ENCODE data around the gene PCDHB16. TPM values are rescaled to one million over a fixed set of nuclear protein-coding genes. Genes with fewer than 3 reads are reported as not detected.
"Not testable (repeated sequence)": the region's sequence is repeated elsewhere in the genome, so short reads cannot be mapped to it uniquely, and the experiment has no call there.

The PCDHB16 gene
- total RNA-seq = 1.6 TPM

- Histone ChIP-seq H3K9ac (ENCODE audit: low read depth in 1 of 3, low read length in 3 of 3) (peak within 1 kb of the TSS in 2 of 3 donors; percentile 10 to 59), H3K4me1 (ENCODE audit: control insufficient read depth in 3 of 3, insufficient read depth in 3 of 3, low read length in 3 of 3) (no peaks in the 10 kb centered on the region), H3K27ac (ENCODE audit: low read depth, low read length) (no peak within 1 kb of the TSS), H3K36me3 (ENCODE audit: control insufficient read depth in 3 of 3, insufficient read depth in 3 of 3, low read length in 3 of 3) (no peaks in the 10 kb centered on the region), H3K27me3 (ENCODE audit: control insufficient read depth in 3 of 3, insufficient read depth in 3 of 3, low read length in 3 of 3) (peaks cover 0 to 10% (median 6%) of the 10 kb centered on the region in 3 donors), H3K4me3 (ENCODE audit: low read length in 3 of 3) (peak within 1 kb of the TSS; percentile 45 to 60 (median 49)), H3K9me3 (ENCODE audit: control insufficient read depth in 3 of 3, low read length in 3 of 3) (peaks cover 6 to 19% (median 12%) of the 10 kb centered on the region in 3 donors)
Measured at GRCh38 chr5:141182248-141182647, at the start of gene PCDHB16. Gene PCDHB16 (plus strand): TSS chr5:141182387. CDS start chr5:141182560, 173 bp downstream.

- Histone ChIP-seq H3K4me3 (ENCODE audit: low read length in 3 of 3) (peak within 1 kb of the TSS; percentile 61 to 79 (median 69)), H3K9ac (ENCODE audit: low read depth in 1 of 3, low read length in 3 of 3) (peak within 1 kb of the TSS; percentile 58 to 69 (median 58)), H3K9me3 (ENCODE audit: control insufficient read depth in 3 of 3, low read length in 3 of 3) (peaks cover 2 to 16% (median 6%) of the 10 kb centered on the region in 3 donors), H3K27ac (ENCODE audit: low read depth, low read length) (no peak within 1 kb of the TSS), H3K27me3 (ENCODE audit: control insufficient read depth in 3 of 3, insufficient read depth in 3 of 3, low read length in 3 of 3) (no peaks in the 10 kb centered on the region), H3K4me1 (ENCODE audit: control insufficient read depth in 3 of 3, insufficient read depth in 3 of 3, low read length in 3 of 3) (no peaks in the 10 kb centered on the region), H3K36me3 (ENCODE audit: control insufficient read depth in 3 of 3, insufficient read depth in 3 of 3, low read length in 3 of 3) (no peaks in the 10 kb centered on the region)
Measured at GRCh38 chr5:141135030-141135717, 47.0 kb upstream of the PCDHB16 start, which contains the start of gene PCDHB5. Gene PCDHB5 (plus strand): TSS chr5:141135206. CDS start chr5:141135435, 229 bp downstream.

- H3K9ac ChIP-seq (ENCODE audit: low read depth in 1 of 3, low read length in 3 of 3) = peak overlapping the region in 1 of 3 donors; percentile 58
- no peak overlapping the region for H3K27ac ChIP-seq (ENCODE audit: low read depth, low read length)
- peak overlapping the region; percentile 61 to 79 (median 69) for H3K4me3 ChIP-seq (ENCODE audit: low read length in 3 of 3)
- H3K36me3 ChIP-seq (ENCODE audit: control insufficient read depth in 3 of 3, insufficient read depth in 3 of 3, low read length in 3 of 3) = no peaks in the 10 kb centered on the region
- H3K27me3 ChIP-seq (ENCODE audit: control insufficient read depth in 3 of 3, insufficient read depth in 3 of 3, low read length in 3 of 3) = no peaks in the 10 kb centered on the region
- H3K4me1 ChIP-seq (ENCODE audit: control insufficient read depth in 3 of 3, insufficient read depth in 3 of 3, low read length in 3 of 3) = no peaks in the 10 kb centered on the region
- H3K9me3 ChIP-seq (ENCODE audit: control insufficient read depth in 3 of 3, low read length in 3 of 3) = peaks cover 2 to 16% (median 6%) of the 10 kb centered on the region in 3 donors
Measured at GRCh38 chr5:141135718-141136266, 46.4 kb upstream of the PCDHB16 start.

GRCh38 chr5:141137346-141137745 is 44.8 kb upstream of the PCDHB16 start:
- H3K27me3 ChIP-seq (ENCODE audit: control insufficient read depth in 3 of 3, insufficient read depth in 3 of 3, low read length in 3 of 3); H3K36me3 ChIP-seq (ENCODE audit: control insufficient read depth in 3 of 3, insufficient read depth in 3 of 3, low read length in 3 of 3); H3K27ac ChIP-seq (ENCODE audit: low read depth, low read length); H3K4me3 ChIP-seq (ENCODE audit: low read length in 3 of 3); H3K9ac ChIP-seq (ENCODE audit: low read depth in 1 of 3, low read length in 3 of 3); H3K4me1 ChIP-seq (ENCODE audit: control insufficient read depth in 3 of 3, insufficient read depth in 3 of 3, low read length in 3 of 3): not testable (repeated sequence)
- peaks cover 2 to 16% (median 6%) of the 10 kb centered on the region in 3 donors for H3K9me3 ChIP-seq (ENCODE audit: control insufficient read depth in 3 of 3, low read length in 3 of 3)

GRCh38 chr5:141149812-141150211 is 32.4 kb upstream of the PCDHB16 start, which contains the start of gene PCDHB6:
Gene PCDHB6 (plus strand): TSS chr5:141150057. CDS start chr5:141150258, 201 bp downstream.
- peaks cover 7 to 17% (median 8%) of the 10 kb centered on the region in 3 donors for H3K9me3 ChIP-seq (ENCODE audit: control insufficient read depth in 3 of 3, low read length in 3 of 3)
- no peak within 1 kb of the TSS for H3K27ac ChIP-seq (ENCODE audit: low read depth, low read length)
- no peaks in the 10 kb centered on the region for H3K4me1 ChIP-seq (ENCODE audit: control insufficient read depth in 3 of 3, insufficient read depth in 3 of 3, low read length in 3 of 3)
- H3K4me3 ChIP-seq (ENCODE audit: low read length in 3 of 3) = peak within 1 kb of the TSS in 2 of 3 donors; percentile 11 to 39
- no peak within 1 kb of the TSS for H3K9ac ChIP-seq (ENCODE audit: low read depth in 1 of 3, low read length in 3 of 3)
- H3K27me3 ChIP-seq (ENCODE audit: control insufficient read depth in 3 of 3, insufficient read depth in 3 of 3, low read length in 3 of 3) = peaks cover 0 to 4% (median 3%) of the 10 kb centered on the region in 3 donors
- no peaks in the 10 kb centered on the region for H3K36me3 ChIP-seq (ENCODE audit: control insufficient read depth in 3 of 3, insufficient read depth in 3 of 3, low read length in 3 of 3)

- Histone ChIP-seq H3K9ac (ENCODE audit: low read depth in 1 of 3, low read length in 3 of 3) (no peak overlapping the region), H3K36me3 (ENCODE audit: control insufficient read depth in 3 of 3, insufficient read depth in 3 of 3, low read length in 3 of 3) (no peaks in the 10 kb centered on the region), H3K27ac (ENCODE audit: low read depth, low read length) (no peak overlapping the region), H3K27me3 (ENCODE audit: control insufficient read depth in 3 of 3, insufficient read depth in 3 of 3, low read length in 3 of 3) (peaks cover 0 to 4% (median 3%) of the 10 kb centered on the region in 3 donors), H3K4me1 (ENCODE audit: control insufficient read depth in 3 of 3, insufficient read depth in 3 of 3, low read length in 3 of 3) (no peaks in the 10 kb centered on the region), H3K4me3 (ENCODE audit: low read length in 3 of 3) (peak overlapping the region in 2 of 3 donors; percentile 11 to 39), H3K9me3 (ENCODE audit: control insufficient read depth in 3 of 3, low read length in 3 of 3) (peaks cover 7 to 17% (median 8%) of the 10 kb centered on the region in 3 donors)
Measured at GRCh38 chr5:141150224-141150992, 31.8 kb upstream of the PCDHB16 start.

- Histone ChIP-seq H3K27ac (ENCODE audit: low read depth, low read length) (no peak overlapping the region), H3K9me3 (ENCODE audit: control insufficient read depth in 3 of 3, low read length in 3 of 3) (peaks cover 8 to 17% (median 9%) of the 10 kb centered on the region in 3 donors), H3K36me3 (ENCODE audit: control insufficient read depth in 3 of 3, insufficient read depth in 3 of 3, low read length in 3 of 3) (no peaks in the 10 kb centered on the region), H3K9ac (ENCODE audit: low read depth in 1 of 3, low read length in 3 of 3) (no peak overlapping the region), H3K4me3 (ENCODE audit: low read length in 3 of 3) (peak overlapping the region in 1 of 3 donors; percentile 11), H3K4me1 (ENCODE audit: control insufficient read depth in 3 of 3, insufficient read depth in 3 of 3, low read length in 3 of 3) (no peaks in the 10 kb centered on the region), H3K27me3 (ENCODE audit: control insufficient read depth in 3 of 3, insufficient read depth in 3 of 3, low read length in 3 of 3) (peaks cover 0 to 4% (median 3%) of the 10 kb centered on the region in 3 donors)
Measured at GRCh38 chr5:141150993-141151325, 31.2 kb upstream of the PCDHB16 start.

GRCh38 chr5:141151632-141152031 is 30.6 kb upstream of the PCDHB16 start:
- H3K4me3 ChIP-seq (ENCODE audit: low read length in 3 of 3); H3K27me3 ChIP-seq (ENCODE audit: control insufficient read depth in 3 of 3, insufficient read depth in 3 of 3, low read length in 3 of 3); H3K9ac ChIP-seq (ENCODE audit: low read depth in 1 of 3, low read length in 3 of 3); H3K36me3 ChIP-seq (ENCODE audit: control insufficient read depth in 3 of 3, insufficient read depth in 3 of 3, low read length in 3 of 3); H3K4me1 ChIP-seq (ENCODE audit: control insufficient read depth in 3 of 3, insufficient read depth in 3 of 3, low read length in 3 of 3); H3K27ac ChIP-seq (ENCODE audit: low read depth, low read length): not testable (repeated sequence)
- H3K9me3 ChIP-seq (ENCODE audit: control insufficient read depth in 3 of 3, low read length in 3 of 3) = peaks cover 12 to 21% (median 13%) of the 10 kb centered on the region in 3 donors

- H3K4me1 ChIP-seq (ENCODE audit: control insufficient read depth in 3 of 3, insufficient read depth in 3 of 3, low read length in 3 of 3); H3K36me3 ChIP-seq (ENCODE audit: control insufficient read depth in 3 of 3, insufficient read depth in 3 of 3, low read length in 3 of 3); H3K4me3 ChIP-seq (ENCODE audit: low read length in 3 of 3); H3K9ac ChIP-seq (ENCODE audit: low read depth in 1 of 3, low read length in 3 of 3); H3K27ac ChIP-seq (ENCODE audit: low read depth, low read length); H3K27me3 ChIP-seq (ENCODE audit: control insufficient read depth in 3 of 3, insufficient read depth in 3 of 3, low read length in 3 of 3): not testable (repeated sequence)
- peaks cover 13 to 25% (median 15%) of the 10 kb centered on the region in 3 donors for H3K9me3 ChIP-seq (ENCODE audit: control insufficient read depth in 3 of 3, low read length in 3 of 3)
Measured at GRCh38 chr5:141152096-141152495, 30.1 kb upstream of the PCDHB16 start.
